ENCODE measurements around the gene FFAR1. TPM values are rescaled to one million over a fixed set of nuclear protein-coding genes. Genes with fewer than 3 reads are reported as not detected.

Gene FFAR1
- total RNA-seq, 1 experiment from 2014 or later: not detected

- no peaks in the 10 kb centered on the region for H3K27me3 ChIP-seq (ENCODE audit: control insufficient read depth, insufficient read depth, low read length)
- no peak for DNase-seq
- H3K36me3 ChIP-seq (replicated peaks; ENCODE audit: control insufficient read depth, insufficient read depth, low read length): no peaks in the 10 kb centered on the region
- no peak overlapping the region for H3K4me3 ChIP-seq (ENCODE audit: insufficient read depth, low read depth, low read length)
Observed at GRCh38 chr19:35395382-35396199, 47.9 kb downstream of the FFAR1 start.

GRCh38 chr19:35396240-35396885 lies 48.7 kb downstream of the FFAR1 start:
- H3K4me3 ChIP-seq (ENCODE audit: insufficient read depth, low read depth, low read length): no peak overlapping the region
- no peaks in the 10 kb centered on the region for H3K27me3 ChIP-seq (ENCODE audit: control insufficient read depth, insufficient read depth, low read length)
- no peaks in the 10 kb centered on the region for H3K36me3 ChIP-seq (replicated peaks; ENCODE audit: control insufficient read depth, insufficient read depth, low read length)
- no peak for DNase-seq

- Histone ChIP-seq H3K4me3 (ENCODE audit: insufficient read depth, low read depth, low read length) (no peak overlapping the region), H3K27me3 (ENCODE audit: control insufficient read depth, insufficient read depth, low read length) (no peaks in the 10 kb centered on the region), H3K36me3 (replicated peaks; ENCODE audit: control insufficient read depth, insufficient read depth, low read length) (no peaks in the 10 kb centered on the region)
- no peak for DNase-seq
Observed at GRCh38 chr19:35397064-35397463, 49.4 kb downstream of the FFAR1 start.

Other genes starting within 250 kb of the FFAR1 start
- not detected in 2 replicates for gene FXYD3, start 232.1 kb upstream of the FFAR1 start, total RNA-seq (2014; rRNA removed; shearing (Covaris generic))
- gene LGI4, start 212.8 kb upstream of the FFAR1 start, total RNA-seq (2014; rRNA removed; shearing (Covaris generic)): 2.9 and 10.4 TPM in 2 replicates
- 5.0 and 6.1 TPM in 2 replicates for gene FXYD1, start 209.1 kb upstream of the FFAR1 start, total RNA-seq (2014; rRNA removed; shearing (Covaris generic))
- 1.3 and 1.8 TPM in 2 replicates for gene FXYD7, start 204.6 kb upstream of the FFAR1 start, total RNA-seq (2014; rRNA removed; shearing (Covaris generic))
- 101 and 115 TPM in 2 replicates for gene FXYD5, start 193.2 kb upstream of the FFAR1 start, total RNA-seq (2014; rRNA removed; shearing (Covaris generic))
- gene FAM187B, start 119.2 kb upstream of the FFAR1 start, total RNA-seq (2014; rRNA removed; shearing (Covaris generic)): not detected in 2 replicates
- gene LSR, start 98.9 kb upstream of the FFAR1 start, total RNA-seq (2014; rRNA removed; shearing (Covaris generic)): 128 and 134 TPM in 2 replicates
- gene USF2, start 78.9 kb upstream of the FFAR1 start, total RNA-seq (2014; rRNA removed; shearing (Covaris generic)): 79.3 and 91.7 TPM in 2 replicates
- gene HAMP, start 65.4 kb upstream of the FFAR1 start, total RNA-seq (2014; rRNA removed; shearing (Covaris generic)): not detected in 2 replicates
- 0.10 TPM in 1 of 2 replicates, not detected in the other for gene MAG, start 55.7 kb upstream of the FFAR1 start, total RNA-seq (2014; rRNA removed; shearing (Covaris generic))
- gene CD22, start 18.7 kb upstream of the FFAR1 start, total RNA-seq (2014; rRNA removed; shearing (Covaris generic)): 0.44 TPM in 1 of 2 replicates, not detected in the other
- gene FFAR3, start 10.6 kb downstream of the FFAR1 start, total RNA-seq (2014; rRNA removed; shearing (Covaris generic)): not detected in 2 replicates
- gene GPR42, start 23.2 kb downstream of the FFAR1 start, total RNA-seq (2014; rRNA removed; shearing (Covaris generic)): not detected in 2 replicates
- gene FFAR2, start 100.4 kb downstream of the FFAR1 start, total RNA-seq (2014; rRNA removed; shearing (Covaris generic)): not detected in 2 replicates
- gene KRTDAP, start 142.6 kb downstream of the FFAR1 start, total RNA-seq (2014; rRNA removed; shearing (Covaris generic)): 0.44 and 0.52 TPM in 2 replicates
- gene DMKN, start 165.7 kb downstream of the FFAR1 start, total RNA-seq (2014; rRNA removed; shearing (Covaris generic)): 179 and 182 TPM in 2 replicates
- gene SBSN, start 180.4 kb downstream of the FFAR1 start, total RNA-seq (2014; rRNA removed; shearing (Covaris generic)): not detected in 2 replicates
- 0.07 TPM in 1 of 2 replicates, not detected in the other for gene GAPDHS, start 185.6 kb downstream of the FFAR1 start, total RNA-seq (2014; rRNA removed; shearing (Covaris generic))
- gene TMEM147, start 197.7 kb downstream of the FFAR1 start, total RNA-seq (2014; rRNA removed; shearing (Covaris generic)): 208 and 225 TPM in 2 replicates
- gene ATP4A, start 215.8 kb downstream of the FFAR1 start, total RNA-seq (2014; rRNA removed; shearing (Covaris generic)): 0.21 TPM in 1 of 2 replicates, not detected in the other
- not detected in 2 replicates for gene PMIS2, start 238.3 kb downstream of the FFAR1 start, total RNA-seq (2014; rRNA removed; shearing (Covaris generic))